ENCODE measurements around the gene CLEC4F. TPM values are rescaled to one million over a fixed set of nuclear protein-coding genes. Genes with fewer than 3 reads are reported as not detected.

Gene CLEC4F
- total and polyA plus RNA-seq, 2 of the 13 experiments (the other 11 are each of a cell fraction or from before 2014, with no cell fraction given) = 0.12 to 0.13 TPM

DNA sequence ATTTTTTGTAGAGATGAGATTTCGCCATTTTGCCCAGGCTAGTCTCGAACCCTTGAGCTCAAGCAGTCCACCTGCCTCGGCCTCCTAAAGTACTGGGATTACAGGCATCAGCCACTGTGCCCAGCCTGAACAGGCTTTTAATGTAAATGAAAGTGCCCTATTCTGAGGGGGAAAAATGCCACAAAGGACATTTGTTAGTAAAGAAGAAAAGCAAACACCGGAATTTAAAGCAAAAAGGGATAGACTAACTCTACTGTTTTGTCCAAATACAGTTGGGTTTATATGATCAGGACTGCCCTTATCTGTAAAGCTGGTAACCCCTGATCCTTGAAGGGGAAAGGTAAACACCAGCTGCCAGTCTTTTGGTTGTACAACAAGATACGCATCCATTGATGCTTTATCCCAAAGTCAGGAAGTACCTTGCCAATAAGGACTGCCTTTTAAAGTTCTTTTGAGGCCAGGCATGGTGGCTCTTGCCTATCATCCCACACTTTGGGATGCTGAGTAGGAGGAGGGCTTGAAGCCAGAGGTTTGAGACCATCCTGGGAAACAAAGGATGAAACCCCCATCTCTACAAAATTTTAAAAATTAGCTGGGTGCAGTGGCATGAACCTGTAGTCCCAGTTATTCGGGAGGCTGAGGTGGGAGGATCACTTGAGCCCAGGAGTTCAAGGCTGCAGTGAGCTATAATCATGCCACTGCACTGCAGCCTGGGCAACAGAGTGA is 13.1 kb downstream of the CLEC4F start (continued):
- peak; percentile 93 for TF ChIP-seq SOX5 (CRISPR knock-in tag; IDR thresholded peaks at IDR 0.05; ENCODE audit: borderline replicate concordance)
- TF ChIP-seq ZNF446 (CRISPR knock-in tag; IDR thresholded peaks at IDR 0.05) = no peak
- TF ChIP-seq, protein P1, sequence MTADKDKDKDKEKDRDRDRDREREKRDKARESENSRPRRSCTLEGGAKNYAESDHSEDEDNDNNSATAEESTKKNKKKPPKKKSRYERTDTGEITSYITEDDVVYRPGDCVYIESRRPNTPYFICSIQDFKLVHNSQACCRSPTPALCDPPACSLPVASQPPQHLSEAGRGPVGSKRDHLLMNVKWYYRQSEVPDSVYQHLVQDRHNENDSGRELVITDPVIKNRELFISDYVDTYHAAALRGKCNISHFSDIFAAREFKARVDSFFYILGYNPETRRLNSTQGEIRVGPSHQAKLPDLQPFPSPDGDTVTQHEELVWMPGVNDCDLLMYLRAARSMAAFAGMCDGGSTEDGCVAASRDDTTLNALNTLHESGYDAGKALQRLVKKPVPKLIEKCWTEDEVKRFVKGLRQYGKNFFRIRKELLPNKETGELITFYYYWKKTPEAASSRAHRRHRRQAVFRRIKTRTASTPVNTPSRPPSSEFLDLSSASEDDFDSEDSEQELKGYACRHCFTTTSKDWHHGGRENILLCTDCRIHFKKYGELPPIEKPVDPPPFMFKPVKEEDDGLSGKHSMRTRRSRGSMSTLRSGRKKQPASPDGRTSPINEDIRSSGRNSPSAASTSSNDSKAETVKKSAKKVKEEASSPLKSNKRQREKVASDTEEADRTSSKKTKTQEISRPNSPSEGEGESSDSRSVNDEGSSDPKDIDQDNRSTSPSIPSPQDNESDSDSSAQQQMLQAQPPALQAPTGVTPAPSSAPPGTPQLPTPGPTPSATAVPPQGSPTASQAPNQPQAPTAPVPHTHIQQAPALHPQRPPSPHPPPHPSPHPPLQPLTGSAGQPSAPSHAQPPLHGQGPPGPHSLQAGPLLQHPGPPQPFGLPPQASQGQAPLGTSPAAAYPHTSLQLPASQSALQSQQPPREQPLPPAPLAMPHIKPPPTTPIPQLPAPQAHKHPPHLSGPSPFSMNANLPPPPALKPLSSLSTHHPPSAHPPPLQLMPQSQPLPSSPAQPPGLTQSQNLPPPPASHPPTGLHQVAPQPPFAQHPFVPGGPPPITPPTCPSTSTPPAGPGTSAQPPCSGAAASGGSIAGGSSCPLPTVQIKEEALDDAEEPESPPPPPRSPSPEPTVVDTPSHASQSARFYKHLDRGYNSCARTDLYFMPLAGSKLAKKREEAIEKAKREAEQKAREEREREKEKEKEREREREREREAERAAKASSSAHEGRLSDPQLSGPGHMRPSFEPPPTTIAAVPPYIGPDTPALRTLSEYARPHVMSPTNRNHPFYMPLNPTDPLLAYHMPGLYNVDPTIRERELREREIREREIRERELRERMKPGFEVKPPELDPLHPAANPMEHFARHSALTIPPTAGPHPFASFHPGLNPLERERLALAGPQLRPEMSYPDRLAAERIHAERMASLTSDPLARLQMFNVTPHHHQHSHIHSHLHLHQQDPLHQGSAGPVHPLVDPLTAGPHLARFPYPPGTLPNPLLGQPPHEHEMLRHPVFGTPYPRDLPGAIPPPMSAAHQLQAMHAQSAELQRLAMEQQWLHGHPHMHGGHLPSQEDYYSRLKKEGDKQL (CRISPR knock-in tag; IDR thresholded peaks at IDR 0.05; ENCODE audit: low read depth) = peak; percentile 95
- TF ChIP-seq PHF5A (CRISPR knock-in tag; IDR thresholded peaks at IDR 0.05; ENCODE audit: low read depth, unreplicated experiment) = peak; percentile 88
- peak; percentile 92 for TF ChIP-seq CREM (IDR thresholded peaks at IDR 0.05)
- TF ChIP-seq CREM (CRISPR knock-in tag; IDR thresholded peaks at IDR 0.05) = no peak
- TF ChIP-seq MZF1 (CRISPR knock-in tag; IDR thresholded peaks at IDR 0.05; ENCODE audit: borderline replicate concordance) = no peak
- peak; percentile 97 for TF ChIP-seq PHF21A (CRISPR knock-in tag; IDR thresholded peaks at IDR 0.05)
- peak; percentile 98 for TF ChIP-seq ETV5 (CRISPR knock-in tag; IDR thresholded peaks at IDR 0.05; ENCODE audit: borderline replicate concordance)
- peak; percentile 89 for TF ChIP-seq ARID3A (IDR thresholded peaks at IDR 0.05; ENCODE audit: low read depth, low read length)
- TF ChIP-seq HNF4A (CRISPR knock-in tag; IDR thresholded peaks at IDR 0.05) = peak; percentile 91
- peak; percentile 95 for TF ChIP-seq HOXD1 (CRISPR knock-in tag; IDR thresholded peaks at IDR 0.05)
- 0 out of 2 replicates have a peak, but pooled peaks have one; percentile 57 for TF ChIP-seq ZFAT (CRISPR knock-in tag; conservative IDR thresholded peaks at IDR 0.05)
- no peak for TF ChIP-seq NONO (IDR thresholded peaks at IDR 0.05)
- TF ChIP-seq NONO (CRISPR knock-in tag; conservative IDR thresholded peaks at IDR 0.05) = peak; percentile 79
- TF ChIP-seq ZNF772 (CRISPR knock-in tag; IDR thresholded peaks at IDR 0.05) = peak; percentile 41; the same call in 1 of the 2 replicates
- TF ChIP-seq, protein P2, sequence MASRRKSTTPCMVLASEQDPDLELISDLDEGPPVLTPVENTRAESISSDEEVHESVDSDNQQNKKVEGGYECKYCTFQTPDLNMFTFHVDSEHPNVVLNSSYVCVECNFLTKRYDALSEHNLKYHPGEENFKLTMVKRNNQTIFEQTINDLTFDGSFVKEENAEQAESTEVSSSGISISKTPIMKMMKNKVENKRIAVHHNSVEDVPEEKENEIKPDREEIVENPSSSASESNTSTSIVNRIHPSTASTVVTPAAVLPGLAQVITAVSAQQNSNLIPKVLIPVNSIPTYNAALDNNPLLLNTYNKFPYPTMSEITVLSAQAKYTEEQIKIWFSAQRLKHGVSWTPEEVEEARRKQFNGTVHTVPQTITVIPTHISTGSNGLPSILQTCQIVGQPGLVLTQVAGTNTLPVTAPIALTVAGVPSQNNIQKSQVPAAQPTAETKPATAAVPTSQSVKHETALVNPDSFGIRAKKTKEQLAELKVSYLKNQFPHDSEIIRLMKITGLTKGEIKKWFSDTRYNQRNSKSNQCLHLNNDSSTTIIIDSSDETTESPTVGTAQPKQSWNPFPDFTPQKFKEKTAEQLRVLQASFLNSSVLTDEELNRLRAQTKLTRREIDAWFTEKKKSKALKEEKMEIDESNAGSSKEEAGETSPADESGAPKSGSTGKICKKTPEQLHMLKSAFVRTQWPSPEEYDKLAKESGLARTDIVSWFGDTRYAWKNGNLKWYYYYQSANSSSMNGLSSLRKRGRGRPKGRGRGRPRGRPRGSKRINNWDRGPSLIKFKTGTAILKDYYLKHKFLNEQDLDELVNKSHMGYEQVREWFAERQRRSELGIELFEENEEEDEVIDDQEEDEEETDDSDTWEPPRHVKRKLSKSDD (CRISPR knock-in tag; IDR thresholded peaks at IDR 0.05; ENCODE audit: low read depth) = no peak
- no peak for TF ChIP-seq TOE1 (CRISPR knock-in tag; IDR thresholded peaks at IDR 0.05)
- TF ChIP-seq FOSL2 (CRISPR knock-in tag; IDR thresholded peaks at IDR 0.05) = peak; percentile 63; the same call in 1 of the 2 replicates
- TF ChIP-seq AKAP8 (CRISPR knock-in tag; IDR thresholded peaks at IDR 0.05) = 0 out of 2 replicates have a peak, but pooled peaks have one; percentile 28

All from HepG2 (cell line).